ENCODE data around the gene ZCRB1. TPM values are rescaled to one million over a fixed set of nuclear protein-coding genes. Genes with fewer than 3 reads are reported as not detected.

ZCRB1 gene
- total RNA-seq, 1 experiment from 2014 or later = 68.1 TPM

- no peaks in the 10 kb centered on the region for H3K9me3 ChIP-seq (ENCODE audit: control insufficient read depth in 1 of 2, insufficient read depth in 1 of 2, low read depth in 1 of 2, low read length in 2 of 2)
- H2AFZ ChIP-seq (ENCODE audit: low read depth, low read length, poor library complexity, severe bottlenecking) = no peak overlapping the region
- peak overlapping the region; percentile 75 for H3K9ac ChIP-seq (ENCODE audit: low read length)
- H3K27ac ChIP-seq (ENCODE audit: low read depth, low read length) = no peak overlapping the region
- TF ChIP-seq EZH2phosphoT487 (IDR thresholded peaks at IDR 0.05; ENCODE audit: borderline replicate concordance) = no peak
- TF ChIP-seq, protein P1, sequence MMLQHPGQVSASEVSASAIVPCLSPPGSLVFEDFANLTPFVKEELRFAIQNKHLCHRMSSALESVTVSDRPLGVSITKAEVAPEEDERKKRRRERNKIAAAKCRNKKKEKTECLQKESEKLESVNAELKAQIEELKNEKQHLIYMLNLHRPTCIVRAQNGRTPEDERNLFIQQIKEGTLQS (IDR thresholded peaks at IDR 0.05) = no peak
- TF ChIP-seq YY1 (IDR thresholded peaks at IDR 0.05; ENCODE audit: extremely low read depth, insufficient replicate concordance, low read depth, low read length) = no peak
- no peak for TF ChIP-seq RAD21 (IDR thresholded peaks at IDR 0.05; ENCODE audit: low read depth)
- TF ChIP-seq CEBPB (IDR thresholded peaks at IDR 0.05; ENCODE audit: low read depth) = no peak
- no peak for TF ChIP-seq FOSL1 (IDR thresholded peaks at IDR 0.05; ENCODE audit: low read depth)
- TF ChIP-seq, protein P2, sequence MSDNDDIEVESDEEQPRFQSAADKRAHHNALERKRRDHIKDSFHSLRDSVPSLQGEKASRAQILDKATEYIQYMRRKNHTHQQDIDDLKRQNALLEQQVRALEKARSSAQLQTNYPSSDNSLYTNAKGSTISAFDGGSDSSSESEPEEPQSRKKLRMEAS (IDR thresholded peaks at IDR 0.05) = no peak
- no peak for TF ChIP-seq POLR2AphosphoS5 (IDR thresholded peaks at IDR 0.05; ENCODE audit: low read depth, low read length)
- TF ChIP-seq ZNF274 (IDR thresholded peaks at IDR 0.05; ENCODE audit: low read depth, low read length) = no peak
- TF ChIP-seq EGR1 (IDR thresholded peaks at IDR 0.05; ENCODE audit: low read depth) = no peak
- TF ChIP-seq JUND (IDR thresholded peaks at IDR 0.05) = no peak
- TF ChIP-seq, protein P3, sequence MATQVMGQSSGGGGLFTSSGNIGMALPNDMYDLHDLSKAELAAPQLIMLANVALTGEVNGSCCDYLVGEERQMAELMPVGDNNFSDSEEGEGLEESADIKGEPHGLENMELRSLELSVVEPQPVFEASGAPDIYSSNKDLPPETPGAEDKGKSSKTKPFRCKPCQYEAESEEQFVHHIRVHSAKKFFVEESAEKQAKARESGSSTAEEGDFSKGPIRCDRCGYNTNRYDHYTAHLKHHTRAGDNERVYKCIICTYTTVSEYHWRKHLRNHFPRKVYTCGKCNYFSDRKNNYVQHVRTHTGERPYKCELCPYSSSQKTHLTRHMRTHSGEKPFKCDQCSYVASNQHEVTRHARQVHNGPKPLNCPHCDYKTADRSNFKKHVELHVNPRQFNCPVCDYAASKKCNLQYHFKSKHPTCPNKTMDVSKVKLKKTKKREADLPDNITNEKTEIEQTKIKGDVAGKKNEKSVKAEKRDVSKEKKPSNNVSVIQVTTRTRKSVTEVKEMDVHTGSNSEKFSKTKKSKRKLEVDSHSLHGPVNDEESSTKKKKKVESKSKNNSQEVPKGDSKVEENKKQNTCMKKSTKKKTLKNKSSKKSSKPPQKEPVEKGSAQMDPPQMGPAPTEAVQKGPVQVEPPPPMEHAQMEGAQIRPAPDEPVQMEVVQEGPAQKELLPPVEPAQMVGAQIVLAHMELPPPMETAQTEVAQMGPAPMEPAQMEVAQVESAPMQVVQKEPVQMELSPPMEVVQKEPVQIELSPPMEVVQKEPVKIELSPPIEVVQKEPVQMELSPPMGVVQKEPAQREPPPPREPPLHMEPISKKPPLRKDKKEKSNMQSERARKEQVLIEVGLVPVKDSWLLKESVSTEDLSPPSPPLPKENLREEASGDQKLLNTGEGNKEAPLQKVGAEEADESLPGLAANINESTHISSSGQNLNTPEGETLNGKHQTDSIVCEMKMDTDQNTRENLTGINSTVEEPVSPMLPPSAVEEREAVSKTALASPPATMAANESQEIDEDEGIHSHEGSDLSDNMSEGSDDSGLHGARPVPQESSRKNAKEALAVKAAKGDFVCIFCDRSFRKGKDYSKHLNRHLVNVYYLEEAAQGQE (IDR thresholded peaks at IDR 0.05; ENCODE audit: low read depth) = no peak
- TF ChIP-seq EZH2 (IDR thresholded peaks at IDR 0.05) = no peak
- ChIA-PET RAD21 (ENCODE audit: low non-redundant PET in 1 of 2, low total read pairs in 2 of 2, uncharacterized antibody in 2 of 2, unreplicated experiment in 2 of 2) (no interaction called here), POLR2A (no interaction called here), CTCF (no interaction called here)
- H4K20me1 ChIP-seq (ENCODE audit: insufficient read depth) = no peaks in the 10 kb centered on the region; the same call in 1 of the 2 replicates
- peaks cover 2 to 6% of the 10 kb centered on the region in 2 experiments; a peak in 2 of 4 replicates for H3K36me3 ChIP-seq (ENCODE audit: control insufficient read depth in 1 of 2, insufficient read depth in 2 of 2, low read length in 2 of 2)
- intact Hi-C loops (cut with micrococcal nuclease) = loop anchor here (5.0 kb wide), 1 partner anchor 90 kb away; the partner anchor contains the start of gene YAF2
- H3K4me3 ChIP-seq (replicated peaks in 1 of 2; ENCODE audit: low read depth in 1 of 2, low read length in 2 of 2) = peak overlapping the region; percentile 69 to 92
- DNase-seq (ENCODE audit: low read depth, low spot score) = no peak
- no peaks in the 10 kb centered on the region for H3K9me2 ChIP-seq (ENCODE audit: insufficient read depth)
- peak overlapping the region; percentile 80 for H3K4me2 ChIP-seq (ENCODE audit: low read length)
- H3K4me1 ChIP-seq (ENCODE audit: control insufficient read depth in 1 of 2, insufficient read depth in 2 of 2, low read length in 2 of 2) = peaks cover 9 to 16% of the 10 kb centered on the region in 2 experiments; a peak in 3 of 4 replicates
- no TSS peak for BruUV-seq (replicated peaks)
- H3K79me2 ChIP-seq (ENCODE audit: insufficient read depth, low read length) = peaks cover 79% of the 10 kb centered on the region
- no peak for ATAC-seq
- no peaks in the 10 kb centered on the region for H3K27me3 ChIP-seq (ENCODE audit: insufficient read depth, low read length)
Measured at GRCh38 chr12:42327227-42327590, 1.3 kb upstream of the ZCRB1 start.
